NCI-H187 (cell line): ENCODE results near the gene KIF26A.
"Not testable (repeated sequence)": the region's sequence is repeated elsewhere in the genome, so short reads cannot be mapped to it uniquely, and the experiment has no call there.

Experiments
- DNase-seq, 2 experiments: peaks; one replicate each; lab custom pipeline; 2025; lab: John Stamatoyannopoulos, UW

KIF26A gene

DNA sequence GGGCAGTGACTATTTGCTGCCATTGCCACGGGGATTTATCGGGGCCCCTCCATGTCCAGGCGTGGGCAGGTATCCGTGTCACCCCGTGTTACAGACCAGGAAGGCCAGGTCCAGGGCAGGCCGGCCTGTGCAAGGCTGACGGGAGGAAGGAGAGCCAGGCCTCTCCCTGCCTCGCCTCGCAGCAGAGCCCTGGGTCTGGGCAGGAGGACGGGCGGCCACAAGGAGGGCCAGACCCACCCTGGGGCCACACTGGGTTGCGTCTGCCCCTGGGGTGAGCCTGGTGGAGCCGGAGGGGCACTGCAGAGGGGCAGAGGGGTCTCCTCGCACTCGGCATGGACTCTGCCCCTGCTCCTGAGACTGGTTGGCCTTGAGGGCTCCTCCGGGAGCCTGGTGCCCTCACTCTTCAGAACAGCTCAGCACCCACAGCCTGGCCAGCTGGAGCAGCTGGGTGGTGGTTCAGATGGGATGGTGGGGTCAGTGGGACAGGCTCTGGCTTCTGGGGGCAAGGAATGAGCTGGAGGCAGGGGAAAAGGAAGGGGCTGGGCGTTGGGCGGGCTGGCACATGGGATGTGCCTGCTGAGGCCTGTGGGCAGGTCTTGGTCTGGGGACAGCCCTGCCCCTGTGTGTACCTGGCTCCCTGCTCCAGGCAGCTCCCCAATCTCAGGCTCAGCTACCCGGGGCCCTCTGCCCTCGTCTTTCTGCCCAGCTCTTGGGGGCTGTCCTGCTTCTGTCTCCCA, 53.9 kb downstream of the KIF26A start:
- no peak for DNase-seq

DNA sequence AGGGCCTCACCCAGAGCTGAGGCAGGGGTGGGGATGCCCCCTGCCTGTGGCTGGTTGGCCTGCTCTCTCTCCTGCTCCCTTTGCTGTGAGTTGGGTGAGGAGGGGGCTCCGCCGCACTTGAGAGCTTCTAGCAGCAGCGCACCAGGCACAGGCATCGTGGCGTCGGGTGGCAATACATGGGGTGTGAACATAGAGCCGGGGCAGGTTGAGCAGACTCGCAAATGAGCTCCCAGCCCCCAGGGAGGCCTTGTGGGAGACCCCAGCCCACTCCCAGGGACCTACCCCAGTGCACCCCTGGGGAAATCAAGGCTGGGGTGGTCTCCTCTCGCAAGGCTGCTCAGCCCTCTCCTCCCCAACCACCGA, 54.5 kb downstream of the KIF26A start:
- DNase-seq = no peak

- DNase-seq = no peak
Measured at GRCh38 chr14:104194016-104194415, 55.6 kb downstream of the KIF26A start.

- DNase-seq = no peak
Measured at GRCh38 chr14:104194716-104195115, 56.3 kb downstream of the KIF26A start.

DNA sequence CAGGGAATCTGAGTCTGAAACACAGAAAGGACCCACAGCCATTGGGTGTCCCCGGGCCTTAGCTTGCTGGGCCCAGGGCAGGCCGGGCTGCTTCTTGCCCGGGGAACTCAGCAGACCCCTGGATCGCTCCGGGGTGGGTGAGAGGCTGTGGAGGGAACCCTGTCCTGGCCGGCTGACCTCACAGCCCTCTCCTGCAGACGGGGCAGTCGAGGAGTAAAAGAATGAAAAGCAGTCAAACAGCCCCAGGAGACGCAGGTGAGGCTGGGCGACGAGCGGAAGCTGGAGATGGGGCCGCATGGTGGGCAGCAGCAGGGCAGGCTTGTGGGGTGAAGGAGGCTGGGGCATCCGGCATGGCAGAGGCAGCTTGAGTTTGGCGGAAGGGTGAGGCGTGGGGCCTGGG, 57.0 kb downstream of the KIF26A start:
- DNase-seq = no peak

GRCh38 chr14:104195878-104196277, 57.5 kb downstream of the KIF26A start:
- DNase-seq = no peak

GRCh38 chr14:104196461-104197140, 58.2 kb downstream of the KIF26A start:
- no peak for DNase-seq

GRCh38 chr14:104197449-104198247, 59.3 kb downstream of the KIF26A start:
- no peak for DNase-seq

DNA sequence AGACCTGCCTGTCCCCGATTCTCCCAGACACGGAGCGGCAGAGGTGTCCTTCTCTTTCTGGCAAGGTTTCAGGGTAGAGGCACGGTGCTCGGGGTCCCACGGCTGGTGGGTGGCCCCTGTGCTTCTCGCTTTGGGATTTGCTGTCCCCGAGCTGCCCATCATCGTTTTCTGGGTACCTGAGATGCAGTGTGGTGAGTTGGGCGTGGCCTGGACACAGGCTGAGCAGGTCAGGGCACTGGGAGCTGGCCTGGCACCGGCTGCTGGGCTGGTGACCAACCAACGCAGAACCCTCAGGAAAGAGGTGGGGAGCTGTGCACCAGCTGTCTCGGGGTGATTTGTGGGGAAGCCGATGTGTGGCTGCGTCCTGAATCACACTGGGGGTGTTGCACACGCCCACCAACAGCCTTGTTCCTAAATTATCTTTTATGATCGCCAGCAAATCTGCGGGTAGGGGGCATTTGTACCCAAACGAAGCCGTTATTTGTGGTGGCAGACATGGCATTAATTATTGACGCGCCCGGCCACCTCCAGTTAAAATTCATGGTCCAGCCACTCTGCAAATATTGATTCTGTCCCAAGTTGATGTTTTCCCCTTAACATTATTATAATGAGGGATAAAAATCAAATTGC, 61.0 kb downstream of the KIF26A start:
- no peak for DNase-seq

DNA sequence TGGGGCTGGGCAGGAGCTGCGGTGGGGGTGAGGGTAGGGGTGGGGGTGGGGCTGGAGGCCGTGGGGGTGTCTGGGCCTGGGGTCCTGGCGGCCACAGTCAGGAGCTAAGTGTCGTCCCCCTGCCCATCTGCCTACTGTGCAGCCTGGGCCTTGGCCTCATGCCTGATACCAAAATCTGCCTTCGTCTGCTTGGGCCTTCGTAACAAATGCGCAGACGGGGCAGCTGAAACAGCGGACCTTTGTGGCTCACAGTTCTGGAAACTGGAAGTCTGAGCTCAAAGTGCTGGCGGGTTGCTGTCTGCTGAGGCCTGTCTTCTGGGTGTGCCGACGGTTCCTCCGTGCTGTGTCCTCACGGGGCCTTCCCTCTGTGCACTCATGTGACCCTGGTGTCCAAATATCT, 61.7 kb downstream of the KIF26A start:
- no peak for DNase-seq

- no peak for DNase-seq
Measured at GRCh38 chr14:104200591-104200990, 62.2 kb downstream of the KIF26A start.

DNA sequence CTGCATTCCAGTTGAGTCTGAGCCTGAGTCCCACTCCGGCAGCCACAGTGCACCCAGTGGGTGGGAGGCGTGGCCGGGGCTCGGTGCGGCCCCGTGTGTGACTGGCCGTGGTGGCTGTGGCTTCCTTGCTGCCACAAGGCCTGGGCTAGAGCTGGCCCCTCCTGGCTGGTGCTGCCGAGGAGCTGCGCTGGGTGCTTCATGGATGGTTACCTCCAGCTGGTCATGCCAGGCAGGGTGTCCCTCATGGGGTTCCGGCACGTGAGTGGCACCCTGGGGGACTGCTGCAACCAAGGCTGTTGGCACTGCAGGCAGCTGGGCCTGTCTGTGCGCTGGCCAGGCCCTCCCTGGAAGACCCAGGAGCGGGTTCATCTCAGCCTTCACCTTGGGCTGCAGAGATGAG, 62.7 kb downstream of the KIF26A start:
- no peak for DNase-seq

GRCh38 chr14:104201496-104201895, 63.1 kb downstream of the KIF26A start:
- no peak for DNase-seq

GRCh38 chr14:104202259-104203070, 64.1 kb downstream of the KIF26A start:
- DNase-seq = peak in 1 of 2 experiments; percentile 20

GRCh38 chr14:104203071-104203425, 64.7 kb downstream of the KIF26A start:
- DNase-seq = no peak

GRCh38 chr14:104204660-104205149, 66.3 kb downstream of the KIF26A start:
- no peak for DNase-seq

GRCh38 chr14:104205781-104206180, 67.4 kb downstream of the KIF26A start:
- DNase-seq = no peak

- DNase-seq = peak in 1 of 2 experiments; percentile 22
Measured at GRCh38 chr14:104206281-104206904, 68.0 kb downstream of the KIF26A start.

DNA sequence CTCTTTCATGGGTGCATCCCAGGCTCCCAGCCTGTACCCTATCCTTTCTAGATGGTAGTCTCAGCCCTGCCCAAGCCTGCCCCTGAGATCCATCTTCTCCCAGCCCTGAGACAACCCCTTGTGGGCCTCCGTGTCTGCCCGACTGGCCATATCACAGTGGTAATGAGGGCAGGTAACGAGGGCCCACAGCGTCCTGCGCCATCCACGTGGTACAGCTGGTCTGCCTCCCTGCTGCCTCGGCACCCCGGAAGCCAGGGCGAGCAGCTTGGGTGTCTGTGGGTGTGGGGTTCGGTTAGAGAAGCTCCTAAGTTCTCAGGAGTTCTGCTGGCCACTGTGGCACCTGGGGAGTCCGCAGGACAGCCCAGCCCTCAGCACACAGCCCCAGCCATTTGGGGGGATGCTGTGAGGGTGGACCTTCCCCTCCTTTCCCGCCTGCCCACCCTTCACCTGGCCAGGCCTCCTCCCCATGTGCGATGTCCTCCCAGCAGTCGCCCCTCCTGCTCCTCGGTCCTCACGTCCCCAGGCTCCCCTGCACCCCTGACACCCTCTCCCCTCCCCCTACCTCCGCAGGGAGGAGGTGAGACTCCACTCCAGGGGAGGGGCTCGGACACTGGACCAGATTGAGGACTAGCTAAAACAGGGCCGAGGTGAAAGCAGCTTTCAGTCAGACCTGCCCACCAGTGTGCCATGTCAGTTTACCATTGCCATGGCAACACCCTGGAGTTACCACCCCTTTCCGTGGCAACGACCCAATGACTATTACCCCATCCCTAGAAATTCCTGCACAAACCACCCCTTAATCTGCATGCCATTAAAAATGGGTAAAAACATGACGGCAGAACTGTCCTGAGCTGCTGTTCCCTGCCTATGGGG, 69.0 kb downstream of the KIF26A start:
- no peak for DNase-seq

DNA sequence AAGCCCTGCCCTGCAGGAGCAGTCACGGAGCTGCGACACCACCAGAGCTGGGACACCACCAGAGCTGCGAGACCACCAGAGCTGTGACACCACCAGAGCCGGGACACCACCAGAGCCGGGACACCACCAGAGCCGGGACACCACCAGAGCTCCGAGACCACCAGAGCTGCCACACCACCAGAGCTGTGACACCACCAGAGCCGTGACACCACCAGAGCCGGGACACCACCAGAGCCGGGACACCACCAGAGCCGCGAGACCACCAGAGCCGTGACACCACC, 69.6 kb downstream of the KIF26A start:
- DNase-seq = not testable (repeated sequence)
